GM23248 (cell line): ENCODE results near the gene TMEM151B. TPM values are rescaled to one million over a fixed set of nuclear protein-coding genes. Genes with fewer than 3 reads are reported as not detected.
A peak's percentile ranks its signal among the peaks of the same experiment; 100 is the strongest.

ENCODE experiments used
- DNase-seq: peaks from one replicate; pipeline ENCODE4 v3.0.0-alpha.2; 2015
- H2AFZ ChIP-seq: fragments of 200-600 bp; sonication (generic); 2 replicates; pipeline ENCODE4 v1.6.1; 2016; ENCODE audit warnings: antibody characterized with exemption
- H3F3A ChIP-seq: fragments of 200-600 bp; sonication (generic); 2 replicates; pipeline ENCODE4 v1.6.1; 2016; ENCODE audit warnings: mild to moderate bottlenecking, antibody characterized with exemption, mixed run types; ENCODE audit not compliant: insufficient read depth
- H3K27ac ChIP-seq: fragments of 200-600 bp; sonication (generic); 2 replicates; pipeline ENCODE4 v1.5.1; 2016; ENCODE audit warnings: mild to moderate bottlenecking
- H3K27me3 ChIP-seq: fragments of 200-600 bp; sonication (generic); replicated peaks from 2 replicates; pipeline ENCODE4 v1.6.1; 2016; ENCODE audit warnings: mild to moderate bottlenecking; ENCODE audit not compliant: insufficient read depth
- H3K36me3 ChIP-seq: fragments of 200-600 bp; sonication (generic); 2 replicates; pipeline ENCODE4 v1.6.1; 2016; ENCODE audit warnings: low read depth, mild to moderate bottlenecking
- H3K4me1 ChIP-seq: fragments of 200-600 bp; sonication (generic); 2 replicates; pipeline ENCODE4 v1.6.1; 2016; ENCODE audit warnings: mild to moderate bottlenecking; ENCODE audit not compliant: insufficient read depth
- H3K4me2 ChIP-seq: fragments of 200-600 bp; sonication (generic); one replicate; pipeline ENCODE4 v1.6.1; 2016; ENCODE audit warnings: mild to moderate bottlenecking; ENCODE audit not compliant: unreplicated experiment
- H3K4me3 ChIP-seq: fragments of 200-600 bp; sonication (generic); 2 replicates; pipeline ENCODE4 v1.5.1; 2016; ENCODE audit warnings: mild to moderate bottlenecking
- H3K79me2 ChIP-seq: fragments of 200-600 bp; sonication (generic); 2 replicates; pipeline ENCODE4 v1.6.1; 2016; ENCODE audit warnings: mild to moderate bottlenecking; ENCODE audit not compliant: insufficient read depth
- H3K9ac ChIP-seq: fragments of 200-600 bp; sonication (generic); 2 replicates; pipeline ENCODE4 v1.6.1; 2016; ENCODE audit warnings: mild to moderate bottlenecking
- H3K9me2 ChIP-seq: fragments of 200-600 bp; sonication (generic); 2 replicates; pipeline ENCODE4 v1.6.1; 2016; ENCODE audit warnings: mixed run types, mild to moderate bottlenecking, moderate library complexity; ENCODE audit not compliant: insufficient read depth
- H3K9me3 ChIP-seq: fragments of 200-600 bp; sonication (generic); one replicate; pipeline ENCODE4 v1.6.1; 2017; ENCODE audit warnings: low read depth
- H4K20me1 ChIP-seq: fragments of 200-600 bp; sonication (generic); 2 replicates; pipeline ENCODE4 v1.6.0; 2016; ENCODE audit not compliant: insufficient read depth
- EZH2 ChIP-seq: fragments of 200-600 bp; sonication (generic); IDR thresholded peaks from 2 replicates; pipeline ENCODE4 v1.6.1; 2018; ENCODE audit warnings: antibody characterized with exemption, mild to moderate bottlenecking; ENCODE audit not compliant: insufficient read depth, poor library complexity, severe bottlenecking
- EZH2phosphoT487 ChIP-seq: fragments of 200-600 bp; sonication (generic); IDR thresholded peaks from 2 replicates; pipeline ENCODE4 v1.6.1; 2018; ENCODE audit warnings: antibody characterized with exemption, moderate library complexity, mild to moderate bottlenecking, low read depth; ENCODE audit not compliant: insufficient read depth
- WGBS, 2 experiments: methylation state at CpG; one replicate each; pipeline ENCODE4 v1.1.6; 2015 to 2017; ENCODE audit warnings: low lambda C conversion rate in 2 of 2, low coverage in 1 of 2; ENCODE audit errors: missing lambda C conversion rate in 2 of 2; 5-methylcytosine and 5-hydroxymethylcytosine counted together
- in situ Hi-C: fragments of 300-500 bp; cut with MboI; formaldehyde crosslinking; loops from 2 replicates; pipeline ENCODE4 v1.15.0; 2020
- polyA plus RNA-seq: library from polyadenylated mRNA; unstranded; fragments of >200 nt; fragmentation: Nextera tagmentation; extraction: Ambion mirVana; gene quantifications from 2 replicates; pipeline ENCODE4 v1.2.1, GENCODE V29; 2016
- total RNA-seq: library from RNA; depleted of rRNA; stranded (reverse); fragments of >200 nt; shearing (Covaris generic); gene quantifications from 2 replicates; pipeline ENCODE4 v1.2.3, GENCODE V29; 2014

Gene TMEM151B
- total and polyA plus RNA-seq, 2 experiments from 2014 or later = not detected

GRCh38 chr6:44266347-44266746 lies 3.9 kb upstream of the TMEM151B start:
- no peaks in the 10 kb centered on the region for H3K9me3 ChIP-seq
- in situ Hi-C loops = no loop called here
- no peak overlapping the region for H3K4me2 ChIP-seq
- peaks cover 23% of the 10 kb centered on the region for H3K79me2 ChIP-seq
- no peak overlapping the region for H3K27ac ChIP-seq
- peaks cover 20% of the 10 kb centered on the region for H3K27me3 ChIP-seq
- H3K9me2 ChIP-seq = no peaks in the 10 kb centered on the region
- H3K4me1 ChIP-seq = peaks cover 20% of the 10 kb centered on the region
- TF ChIP-seq EZH2phosphoT487 (no peak), EZH2 (no peak)
- no peaks in the 10 kb centered on the region for H3F3A ChIP-seq
- DNase-seq = no peak
- 63 to 73% methylated on average over 3 of the region's 3 CpGs for WGBS, 2 experiments
- H3K9ac ChIP-seq = no peak overlapping the region
- H3K4me3 ChIP-seq = no peak overlapping the region
- H4K20me1 ChIP-seq = no peaks in the 10 kb centered on the region
- no peaks in the 10 kb centered on the region for H3K36me3 ChIP-seq
- H2AFZ ChIP-seq = no peak overlapping the region

DNA sequence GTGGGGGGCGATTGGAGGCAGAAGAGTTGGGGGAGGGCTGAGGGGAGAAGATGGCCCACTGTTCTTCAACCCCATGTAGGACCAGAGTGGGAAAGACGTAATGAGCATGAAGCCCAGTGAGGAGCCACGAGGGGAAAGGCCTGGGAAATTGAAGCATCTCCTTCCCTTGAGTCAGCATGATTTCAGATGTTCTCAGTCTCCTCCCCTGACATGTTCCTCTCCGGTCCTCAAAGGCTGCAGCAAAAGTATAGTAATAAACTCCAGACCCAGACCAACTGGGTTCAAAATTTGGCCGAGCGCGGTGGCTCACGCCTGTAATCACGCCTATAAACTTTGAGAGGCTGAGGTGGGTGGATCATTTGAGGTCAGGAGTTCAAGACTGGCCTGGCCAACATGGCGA lies 3.0 kb upstream of the TMEM151B start:
- WGBS, 2 experiments = 19 to 28% methylated on average over 10 of the region's 10 CpGs

DNA sequence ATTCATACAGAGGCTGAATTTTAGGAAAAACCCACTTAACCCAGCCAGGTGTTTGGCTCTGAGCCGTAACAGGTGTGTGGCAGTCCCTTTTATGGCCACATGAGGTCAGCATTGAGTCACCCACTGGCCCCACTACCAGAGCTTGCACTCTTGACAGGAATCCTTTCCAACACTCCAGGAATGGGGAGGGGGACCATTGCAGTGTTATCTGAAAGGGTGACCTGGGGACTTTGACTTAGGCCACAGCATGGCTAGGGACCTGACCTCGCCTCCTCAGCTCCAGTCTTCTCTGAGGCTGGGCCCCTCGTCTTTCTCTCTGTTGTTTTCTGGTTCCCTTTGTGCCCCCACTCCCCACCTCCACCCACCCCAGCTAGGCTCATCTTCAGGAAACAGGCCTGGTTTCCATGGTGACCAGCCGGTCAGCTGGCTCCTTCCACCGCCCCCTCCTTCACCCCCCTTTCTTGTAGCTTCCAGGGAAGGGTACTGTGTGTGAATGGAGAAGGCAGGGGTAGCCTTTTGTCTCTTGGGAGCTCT lies 2.1 kb upstream of the TMEM151B start:
- no peak for TF ChIP-seq EZH2
- no peak for TF ChIP-seq EZH2phosphoT487
- in situ Hi-C loops = no loop called here
- no peak overlapping the region for H3K9ac ChIP-seq
- H3K4me3 ChIP-seq = no peak overlapping the region
- H3K4me1 ChIP-seq = peaks cover 16% of the 10 kb centered on the region
- DNase-seq = peak; percentile 45
- no peaks in the 10 kb centered on the region for H3K9me3 ChIP-seq
- no peaks in the 10 kb centered on the region for H3K36me3 ChIP-seq
- WGBS, 2 experiments = 0 to 20% methylated on average over 3 to 5 of the region's 5 CpGs
- no peaks in the 10 kb centered on the region for H3K9me2 ChIP-seq
- H4K20me1 ChIP-seq = no peaks in the 10 kb centered on the region
- H2AFZ ChIP-seq = no peak overlapping the region
- H3F3A ChIP-seq = no peaks in the 10 kb centered on the region
- H3K27me3 ChIP-seq = peaks cover 32% of the 10 kb centered on the region
- no peak overlapping the region for H3K4me2 ChIP-seq
- peaks cover 15% of the 10 kb centered on the region for H3K79me2 ChIP-seq
- no peak overlapping the region for H3K27ac ChIP-seq

More for the DNA sequence above, 3.0 kb upstream of the TMEM151B start:
- TF ChIP-seq EZH2phosphoT487 (no peak), EZH2 (no peak)
- no peaks in the 10 kb centered on the region for H3K36me3 ChIP-seq
- no peak overlapping the region for H2AFZ ChIP-seq
- H3K4me3 ChIP-seq = no peak overlapping the region
- in situ Hi-C loops = no loop called here
- H3K9me3 ChIP-seq = no peaks in the 10 kb centered on the region
- no peak overlapping the region for H3K27ac ChIP-seq
- H4K20me1 ChIP-seq = no peaks in the 10 kb centered on the region
- peaks cover 20% of the 10 kb centered on the region for H3K4me1 ChIP-seq
- peaks cover 23% of the 10 kb centered on the region for H3K79me2 ChIP-seq
- H3F3A ChIP-seq = no peaks in the 10 kb centered on the region
- peak; percentile 34 for DNase-seq
- no peaks in the 10 kb centered on the region for H3K9me2 ChIP-seq
- no peak overlapping the region for H3K4me2 ChIP-seq
- H3K27me3 ChIP-seq = peaks cover 25% of the 10 kb centered on the region
- H3K9ac ChIP-seq = no peak overlapping the region

DNA sequence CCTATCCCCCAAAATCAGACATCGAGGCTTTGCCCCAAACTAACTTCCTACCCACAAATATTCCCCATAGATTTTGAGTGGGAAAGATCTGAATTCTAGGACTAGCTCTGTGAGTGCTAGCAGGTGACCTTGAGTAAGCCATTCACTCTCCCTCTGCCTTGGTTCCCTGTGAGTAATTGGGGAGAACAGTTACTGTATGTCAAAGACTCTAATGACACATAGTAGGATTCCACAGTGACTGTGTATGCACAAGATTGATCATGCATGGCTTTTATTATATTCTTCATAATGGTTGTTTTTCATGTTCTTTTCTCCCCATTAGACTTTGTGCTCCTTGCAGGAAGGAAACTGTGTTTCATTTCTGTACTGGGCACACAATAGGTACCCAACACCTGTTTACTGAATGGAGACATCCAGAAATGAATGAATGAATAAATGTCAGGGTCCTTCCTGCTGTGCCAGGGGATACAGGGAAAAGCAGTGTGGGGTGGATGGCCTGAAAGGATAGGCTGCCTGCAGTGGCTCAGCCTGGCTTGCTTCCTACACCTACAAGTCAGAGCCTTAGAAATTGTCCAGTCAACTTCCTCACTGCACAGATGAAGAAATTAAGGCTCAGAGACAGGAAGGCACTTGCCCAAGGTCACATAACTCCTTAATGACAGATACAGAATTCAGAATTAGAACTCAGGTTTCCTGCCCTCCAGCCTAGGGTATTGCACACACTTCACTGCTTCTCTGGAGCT lies 901 bp upstream of the TMEM151B start:
- Histone ChIP-seq H3K9me3 (no peaks in the 10 kb centered on the region), H3K4me2 (no peak overlapping the region), H3K9ac (no peak overlapping the region), H3K4me3 (no peak overlapping the region), H3F3A (no peaks in the 10 kb centered on the region), H3K9me2 (no peaks in the 10 kb centered on the region), H4K20me1 (no peaks in the 10 kb centered on the region), H3K36me3 (no peaks in the 10 kb centered on the region), H3K27me3 (peaks cover 35% of the 10 kb centered on the region), H3K27ac (no peak overlapping the region), H3K79me2 (peaks cover 3% of the 10 kb centered on the region; the same call in 1 of the 2 replicates), H2AFZ (no peak overlapping the region), H3K4me1 (peaks cover 4% of the 10 kb centered on the region)
- in situ Hi-C loops = no loop called here
- DNase-seq = no peak
- TF ChIP-seq EZH2 (no peak), EZH2phosphoT487 (no peak)
- WGBS, 2 experiments = 53 to 81% methylated on average over 1 of the region's 1 CpG
